K562 (cell line): ENCODE measurements around the gene LITAF. TPM values are rescaled to one million over a fixed set of nuclear protein-coding genes. Genes with fewer than 3 reads are reported as not detected.
A peak's percentile ranks its signal among the peaks of the same experiment; 100 is the strongest.

Experiments used
- CEBPG ChIP-seq, 3 experiments: fragments of 200-800 bp in 1 of 3; sonication (Bioruptor generic) in 1 of 3; sonication (generic) in 1 of 3; formaldehyde crosslinking in 1 of 3; IDR thresholded peaks in 2 of 3; conservative IDR thresholded peaks in 1 of 3; 2 replicates each; pipeline versions ENCODE4 v1.6.1 to v1.8.0; 2016 to 2022; ENCODE audit warnings: missing compliant biosample characterization in 2 of 3, missing genetic modification characterization in 2 of 3, mild to moderate bottlenecking in 1 of 3, missing genetic modification reagents in 1 of 3
- ETV1 ChIP-seq: fragments of 450-650 bp; conservative IDR thresholded peaks from 2 replicates; pipeline ENCODE4 v1.6.1; 2016; ENCODE audit warnings: missing genetic modification characterization, control low read depth, low read depth, missing compliant biosample characterization
- HNRNPLL ChIP-seq: fragments of 200-400 bp; formaldehyde crosslinking; IDR thresholded peaks from 2 replicates; pipeline ENCODE4 v1.6.1; 2017; ENCODE audit warnings: low read length, low read depth, mild to moderate bottlenecking; ENCODE audit not compliant: poor library complexity, severe bottlenecking
- HSF4 ChIP-seq: fragments of 250-450 bp; sonication (Bioruptor Pico); IDR thresholded peaks from 2 replicates; pipeline ENCODE4 v2.1.2; 2022; ENCODE audit warnings: mild to moderate bottlenecking, moderate library complexity, borderline replicate concordance
- POLR3G ChIP-seq: IDR thresholded peaks from 2 replicates; pipeline ENCODE4 v1.6.1; 2011; ENCODE audit not compliant: insufficient read length, insufficient replicate concordance; ENCODE audit errors: extremely low read depth
- TCFL5 ChIP-seq: fragments of 250-450 bp; sonication (Bioruptor Pico); conservative IDR thresholded peaks from 2 replicates; pipeline ENCODE4 v1.6.1; 2021; ENCODE audit warnings: mild to moderate bottlenecking, moderate library complexity, matching md5 sums
- ZNF124 ChIP-seq: sonication (generic); formaldehyde crosslinking; IDR thresholded peaks from 2 replicates; pipeline ENCODE4 v1.8.1; 2022; ENCODE audit warnings: missing genetic modification reagents
- ZNF436 ChIP-seq: fragments of 250-450, 450-650 bp; sonication (Bioruptor Pico); formaldehyde crosslinking; IDR thresholded peaks from 2 replicates; pipeline ENCODE4 v1.7.0; 2020; ENCODE audit warnings: mild to moderate bottlenecking
- ZNF609 ChIP-seq: sonication (generic); formaldehyde crosslinking; IDR thresholded peaks from 2 replicates; pipeline ENCODE4 v1.8.1; 2023; ENCODE audit warnings: missing genetic modification reagents, mild to moderate bottlenecking, borderline replicate concordance
- polyA plus RNA-seq, 8 experiments: library from polyadenylated mRNA; depleted of rRNA in 4 of 8; stranded (reverse) in 5 of 8; unstranded in 3 of 8; fragments of >200 nt; fragmentation: Nextera tagmentation in 2 of 8; fragmentation: Illumina TruSeq in 1 of 8; extraction: Ambion mirVana in 2 of 8; extraction: Trizol in 1 of 8; gene quantifications; 2 replicates each; pipeline versions ENCODE4 v1.2.1 to v1.2.3, GENCODE V29; 2011 to 2014; ENCODE audit warnings: inconsistent platforms in 1 of 8, missing spikeins in 1 of 8
- total RNA-seq, 7 experiments: library from RNA; depleted of rRNA in 6 of 7; stranded (reverse); fragments of >200 nt in 6 of 7; fragmentation: Illumina TruSeq in 2 of 7; extraction: Trizol in 2 of 7; gene quantifications; 2 replicates each; pipeline versions ENCODE4 v1.2.1 to v1.2.3, GENCODE V29; 2011 to 2021; ENCODE audit warnings: low replicate concordance in 1 of 7
- TF ChIP-seq, protein P1 (sequence below): fragments of 450-650 bp; IDR thresholded peaks from 2 replicates; pipeline ENCODE4 v1.6.1; 2016; ENCODE audit warnings: low read depth
- TF ChIP-seq, protein P2 (sequence below): sonication (generic); formaldehyde crosslinking; IDR thresholded peaks from 2 replicates; pipeline ENCODE4 v1.8.1; 2023; ENCODE audit warnings: mild to moderate bottlenecking, missing genetic modification reagents

The LITAF gene
- total and polyA plus RNA-seq, 9 of the 15 experiments (the other 6 are each of a cell fraction or from before 2014, with no cell fraction given), result 4.1 to 17.8 (median 11.9) TPM

DNA sequence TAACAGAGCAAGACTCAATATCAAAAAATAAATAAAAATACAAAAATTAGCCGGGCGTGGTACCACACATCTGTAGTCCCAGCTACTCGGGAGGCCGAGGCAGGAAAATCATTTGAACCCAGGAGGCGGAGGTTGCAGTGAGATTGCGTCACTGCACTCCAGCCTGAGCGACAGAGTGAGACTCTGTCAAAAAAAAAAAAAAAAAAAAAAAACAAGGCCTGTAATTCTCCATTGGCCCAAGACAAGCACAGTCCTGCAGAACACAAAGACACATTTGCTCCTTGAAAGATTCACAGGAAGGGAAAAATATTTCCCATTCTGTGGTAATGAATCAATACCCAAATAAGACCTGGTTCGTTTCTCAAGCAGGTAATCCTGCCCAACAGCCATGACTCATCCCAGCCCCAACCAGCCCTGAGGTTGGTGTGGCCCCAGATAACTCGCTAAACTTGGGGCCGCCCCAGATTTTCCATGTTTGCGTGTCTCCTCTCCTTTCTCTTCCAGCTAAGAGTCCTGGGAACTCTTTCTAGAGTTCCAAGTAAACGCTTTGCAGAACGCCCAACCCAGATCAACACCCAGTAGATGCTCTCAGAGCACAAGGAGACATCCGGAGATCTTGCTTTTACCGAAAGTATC is 41.2 kb upstream of the LITAF start (continued):
- TF ChIP-seq, protein P1, sequence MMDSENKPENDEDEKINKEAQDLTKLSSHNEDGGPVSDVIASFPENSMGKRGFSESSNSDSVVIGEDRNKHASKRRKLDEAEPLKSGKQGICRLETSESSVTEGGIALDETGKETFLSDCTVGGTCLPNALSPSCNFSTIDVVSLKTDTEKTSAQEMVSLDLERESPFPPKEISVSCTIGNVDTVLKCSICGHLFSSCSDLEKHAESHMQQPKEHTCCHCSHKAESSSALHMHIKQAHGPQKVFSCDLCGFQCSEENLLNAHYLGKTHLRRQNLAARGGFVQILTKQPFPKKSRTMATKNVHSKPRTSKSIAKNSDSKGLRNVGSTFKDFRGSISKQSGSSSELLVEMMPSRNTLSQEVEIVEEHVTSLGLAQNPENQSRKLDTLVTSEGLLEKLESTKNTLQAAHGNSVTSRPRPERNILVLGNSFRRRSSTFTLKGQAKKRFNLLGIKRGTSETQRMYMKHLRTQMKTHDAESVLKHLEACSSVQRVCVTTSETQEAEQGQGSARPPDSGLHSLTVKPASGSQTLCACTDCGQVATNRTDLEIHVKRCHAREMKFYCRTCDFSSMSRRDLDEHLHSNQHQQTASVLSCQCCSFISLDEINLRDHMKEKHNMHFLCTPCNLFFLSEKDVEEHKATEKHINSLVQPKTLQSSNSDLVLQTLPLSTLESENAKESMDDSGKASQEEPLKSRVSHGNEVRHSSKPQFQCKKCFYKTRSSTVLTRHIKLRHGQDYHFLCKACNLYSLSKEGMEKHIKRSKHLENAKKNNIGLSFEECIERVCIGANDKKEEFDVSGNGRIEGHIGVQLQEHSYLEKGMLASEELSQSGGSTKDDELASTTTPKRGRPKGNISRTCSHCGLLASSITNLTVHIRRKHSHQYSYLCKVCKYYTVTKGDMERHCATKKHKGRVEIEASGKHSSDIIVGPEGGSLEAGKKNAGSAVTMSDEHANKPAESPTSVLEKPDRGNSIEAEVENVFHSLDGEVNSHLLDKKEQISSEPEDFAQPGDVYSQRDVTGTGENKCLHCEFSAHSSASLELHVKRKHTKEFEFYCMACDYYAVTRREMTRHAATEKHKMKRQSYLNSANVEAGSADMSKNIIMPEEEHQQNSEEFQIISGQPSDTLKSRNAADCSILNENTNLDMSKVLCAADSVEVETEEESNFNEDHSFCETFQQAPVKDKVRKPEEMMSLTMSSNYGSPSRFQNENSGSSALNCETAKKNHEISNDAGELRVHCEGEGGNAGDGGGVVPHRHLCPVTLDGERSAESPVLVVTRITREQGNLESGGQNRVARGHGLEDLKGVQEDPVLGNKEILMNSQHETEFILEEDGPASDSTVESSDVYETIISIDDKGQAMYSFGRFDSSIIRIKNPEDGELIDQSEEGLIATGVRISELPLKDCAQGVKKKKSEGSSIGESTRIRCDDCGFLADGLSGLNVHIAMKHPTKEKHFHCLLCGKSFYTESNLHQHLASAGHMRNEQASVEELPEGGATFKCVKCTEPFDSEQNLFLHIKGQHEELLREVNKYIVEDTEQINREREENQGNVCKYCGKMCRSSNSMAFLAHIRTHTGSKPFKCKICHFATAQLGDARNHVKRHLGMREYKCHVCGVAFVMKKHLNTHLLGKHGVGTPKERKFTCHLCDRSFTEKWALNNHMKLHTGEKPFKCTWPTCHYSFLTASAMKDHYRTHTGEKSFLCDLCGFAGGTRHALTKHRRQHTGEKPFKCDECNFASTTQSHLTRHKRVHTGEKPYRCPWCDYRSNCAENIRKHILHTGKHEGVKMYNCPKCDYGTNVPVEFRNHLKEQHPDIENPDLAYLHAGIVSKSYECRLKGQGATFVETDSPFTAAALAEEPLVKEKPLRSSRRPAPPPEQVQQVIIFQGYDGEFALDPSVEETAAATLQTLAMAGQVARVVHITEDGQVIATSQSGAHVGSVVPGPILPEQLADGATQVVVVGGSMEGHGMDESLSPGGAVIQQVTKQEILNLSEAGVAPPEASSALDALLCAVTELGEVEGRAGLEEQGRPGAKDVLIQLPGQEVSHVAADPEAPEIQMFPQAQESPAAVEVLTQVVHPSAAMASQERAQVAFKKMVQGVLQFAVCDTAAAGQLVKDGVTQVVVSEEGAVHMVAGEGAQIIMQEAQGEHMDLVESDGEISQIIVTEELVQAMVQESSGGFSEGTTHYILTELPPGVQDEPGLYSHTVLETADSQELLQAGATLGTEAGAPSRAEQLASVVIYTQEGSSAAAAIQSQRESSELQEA, result no peak
- TF ChIP-seq ZNF609 (no peak), POLR3G (no peak), CEBPG (CRISPR knock-in tag; IDR thresholded peaks at IDR 0.05) (peak; percentile 93), CEBPG (tag; conservative IDR thresholded peaks at IDR 0.05 in 1 of 2, IDR thresholded peaks at IDR 0.05 in 1 of 2) (peak; percentile 96 to 97), ZNF124 (CRISPR knock-in tag) (no peak), TCFL5 (CRISPR knock-in tag) (no peak), ETV1 (tag) (0 out of 2 replicates have a peak, but pooled peaks have one; percentile 12), ZNF436 (CRISPR knock-in tag) (no peak), HNRNPLL (no peak), HSF4 (CRISPR knock-in tag) (no peak)
- TF ChIP-seq, protein P2, sequence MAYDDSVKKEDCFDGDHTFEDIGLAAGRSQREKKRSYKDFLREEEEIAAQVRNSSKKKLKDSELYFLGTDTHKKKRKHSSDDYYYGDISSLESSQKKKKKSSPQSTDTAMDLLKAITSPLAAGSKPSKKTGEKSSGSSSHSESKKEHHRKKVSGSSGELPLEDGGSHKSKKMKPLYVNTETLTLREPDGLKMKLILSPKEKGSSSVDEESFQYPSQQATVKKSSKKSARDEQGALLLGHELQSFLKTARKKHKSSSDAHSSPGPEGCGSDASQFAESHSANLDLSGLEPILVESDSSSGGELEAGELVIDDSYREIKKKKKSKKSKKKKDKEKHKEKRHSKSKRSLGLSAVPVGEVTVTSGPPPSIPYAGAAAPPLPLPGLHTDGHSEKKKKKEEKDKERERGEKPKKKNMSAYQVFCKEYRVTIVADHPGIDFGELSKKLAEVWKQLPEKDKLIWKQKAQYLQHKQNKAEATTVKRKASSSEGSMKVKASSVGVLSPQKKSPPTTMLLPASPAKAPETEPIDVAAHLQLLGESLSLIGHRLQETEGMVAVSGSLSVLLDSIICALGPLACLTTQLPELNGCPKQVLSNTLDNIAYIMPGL (CRISPR knock-in tag), result no peak
